GM12873 (cell line): Measurements from ENCODE around the gene LPCAT2.

Experiments
- TF ChIP-seq, protein P1 (sequence below): IDR thresholded peaks from 2 replicates; pipeline ENCODE4 v1.5.1; 2012; ENCODE audit warnings: low read depth, mild to moderate bottlenecking, moderate library complexity, low read length, control low read depth; ENCODE audit not compliant: insufficient read depth; ENCODE audit errors: missing control alignments

The LPCAT2 gene

DNA sequence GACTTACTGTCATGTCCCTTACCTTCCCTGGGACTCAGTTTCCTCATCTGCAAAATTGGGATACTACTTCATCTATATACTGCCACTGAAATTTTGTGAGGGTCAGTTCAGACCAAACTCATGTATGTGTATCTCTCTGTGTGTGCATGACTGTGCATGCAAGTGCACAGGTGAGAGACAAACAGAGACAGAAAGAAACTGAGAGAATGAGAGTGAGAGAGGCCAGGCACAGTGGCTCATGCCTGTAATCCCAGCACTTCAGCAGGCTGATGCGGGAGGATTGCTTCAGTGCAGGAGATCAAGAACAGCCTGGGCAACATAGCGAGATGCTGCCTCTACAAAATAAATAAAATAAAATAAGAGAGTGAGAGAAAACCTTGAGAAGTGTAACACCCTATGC lies 114.8 kb downstream of the LPCAT2 start:
- TF ChIP-seq, protein P1, sequence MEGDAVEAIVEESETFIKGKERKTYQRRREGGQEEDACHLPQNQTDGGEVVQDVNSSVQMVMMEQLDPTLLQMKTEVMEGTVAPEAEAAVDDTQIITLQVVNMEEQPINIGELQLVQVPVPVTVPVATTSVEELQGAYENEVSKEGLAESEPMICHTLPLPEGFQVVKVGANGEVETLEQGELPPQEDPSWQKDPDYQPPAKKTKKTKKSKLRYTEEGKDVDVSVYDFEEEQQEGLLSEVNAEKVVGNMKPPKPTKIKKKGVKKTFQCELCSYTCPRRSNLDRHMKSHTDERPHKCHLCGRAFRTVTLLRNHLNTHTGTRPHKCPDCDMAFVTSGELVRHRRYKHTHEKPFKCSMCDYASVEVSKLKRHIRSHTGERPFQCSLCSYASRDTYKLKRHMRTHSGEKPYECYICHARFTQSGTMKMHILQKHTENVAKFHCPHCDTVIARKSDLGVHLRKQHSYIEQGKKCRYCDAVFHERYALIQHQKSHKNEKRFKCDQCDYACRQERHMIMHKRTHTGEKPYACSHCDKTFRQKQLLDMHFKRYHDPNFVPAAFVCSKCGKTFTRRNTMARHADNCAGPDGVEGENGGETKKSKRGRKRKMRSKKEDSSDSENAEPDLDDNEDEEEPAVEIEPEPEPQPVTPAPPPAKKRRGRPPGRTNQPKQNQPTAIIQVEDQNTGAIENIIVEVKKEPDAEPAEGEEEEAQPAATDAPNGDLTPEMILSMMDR = no peak

DNA sequence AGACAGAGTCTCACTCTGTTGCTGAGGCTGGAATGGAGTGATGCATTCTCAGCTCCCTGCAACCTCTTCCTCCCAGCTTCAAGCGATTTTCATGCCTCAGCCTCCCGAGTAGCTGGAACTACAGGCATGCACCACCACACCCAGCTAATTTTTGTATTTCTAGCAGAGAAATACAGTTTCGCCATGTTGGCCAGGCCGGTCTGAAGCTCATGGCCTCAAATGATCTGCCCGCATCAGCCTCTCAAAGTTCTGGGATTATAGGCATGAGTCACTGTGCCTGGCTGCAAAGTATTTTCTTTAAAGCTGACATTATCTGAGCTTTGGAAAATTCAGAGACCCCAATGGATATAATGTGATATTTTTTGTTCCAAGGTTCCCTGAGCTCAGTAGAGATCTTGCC lies 115.8 kb downstream of the LPCAT2 start:
- TF ChIP-seq, protein P1 = no peak

DNA sequence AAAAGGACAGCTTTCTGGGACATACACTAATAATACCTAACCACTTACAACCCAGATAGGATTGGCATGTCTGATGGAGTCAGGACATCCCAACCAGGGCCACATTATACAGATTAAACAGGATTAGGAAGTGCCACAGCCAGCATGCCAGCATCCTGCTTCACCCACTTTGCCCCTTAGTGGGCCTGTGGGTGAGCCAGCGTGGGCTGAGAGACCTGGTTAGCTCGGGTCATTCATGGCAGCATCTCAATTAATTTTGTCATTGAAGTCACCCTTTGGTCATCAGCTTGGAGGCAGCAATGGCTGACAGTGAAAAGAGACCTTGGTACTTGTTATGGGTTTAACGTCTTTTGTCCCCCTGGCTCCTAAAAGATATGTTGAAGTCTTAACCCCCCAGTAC lies 117.0 kb downstream of the LPCAT2 start:
- TF ChIP-seq, protein P1 = no peak

DNA sequence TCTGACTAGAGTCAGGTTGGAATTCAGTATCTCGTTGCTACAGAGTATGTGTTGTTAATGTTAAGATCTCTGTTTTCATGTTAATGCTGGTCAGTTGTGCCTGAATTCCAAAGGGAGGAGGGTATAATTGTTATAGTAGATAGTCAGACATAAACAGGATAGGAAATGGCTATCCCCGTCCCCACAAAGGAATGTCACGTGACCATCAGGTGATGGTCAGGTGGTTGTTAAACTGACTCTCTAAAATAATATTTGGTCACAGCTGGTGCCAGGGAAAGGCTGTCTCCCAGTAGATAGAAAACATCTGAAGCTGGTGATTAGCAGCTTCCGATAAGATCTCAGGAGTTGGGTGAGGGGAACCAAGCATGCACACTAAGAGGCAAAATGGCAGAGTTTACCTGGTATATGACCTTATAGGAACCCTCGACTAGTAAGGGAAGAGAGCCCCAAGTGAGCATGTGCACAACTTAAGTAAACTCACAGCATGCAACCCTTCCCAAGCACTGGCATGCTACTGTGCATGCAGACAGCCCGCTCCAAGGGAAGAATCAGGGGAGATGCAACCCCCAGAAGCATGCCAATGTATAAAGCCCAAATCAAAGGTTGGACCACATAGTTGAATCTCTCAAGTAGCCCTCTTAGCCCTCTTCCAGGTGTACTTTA lies 119.6 kb downstream of the LPCAT2 start:
- TF ChIP-seq, protein P1 = no peak

DNA sequence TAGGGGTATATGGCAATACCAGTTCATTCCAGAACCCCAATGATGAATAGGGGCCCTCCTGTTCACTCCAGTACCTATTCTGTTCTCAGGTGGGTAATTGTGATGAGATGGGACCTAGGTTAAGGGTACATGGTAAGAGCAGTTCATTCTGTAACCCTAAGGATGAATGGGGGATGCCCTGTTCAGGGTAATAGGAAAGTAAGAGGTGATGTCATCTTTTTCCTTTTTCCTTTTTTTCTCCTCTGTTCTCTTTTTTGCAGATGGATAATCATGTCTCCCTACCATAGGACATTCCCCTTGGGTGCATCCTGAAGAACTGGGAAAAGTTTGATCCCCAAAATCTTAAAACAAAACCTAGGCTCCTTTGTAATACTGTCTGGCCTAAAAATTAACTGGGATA lies 121.9 kb downstream of the LPCAT2 start:
- TF ChIP-seq, protein P1 = no peak

DNA sequence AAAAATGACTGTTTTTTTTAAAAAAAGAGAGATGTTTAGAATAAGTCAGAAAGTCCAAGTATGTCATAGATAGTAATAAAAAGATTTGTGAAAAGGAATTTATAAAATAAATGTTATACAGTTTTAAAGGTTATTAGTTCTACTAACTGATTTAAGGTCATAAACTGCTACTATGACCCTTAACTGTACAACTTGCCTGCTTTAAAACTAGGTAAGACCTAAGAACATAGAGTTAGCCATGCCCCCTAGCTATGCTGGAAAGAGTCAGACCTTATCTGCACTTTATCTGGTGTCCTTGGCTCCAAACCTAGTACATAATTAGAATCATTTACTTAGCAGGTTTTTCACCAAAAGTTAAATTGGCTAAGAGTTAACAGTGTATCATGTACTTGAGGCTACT lies 123.4 kb downstream of the LPCAT2 start:
- TF ChIP-seq, protein P1 = no peak

DNA sequence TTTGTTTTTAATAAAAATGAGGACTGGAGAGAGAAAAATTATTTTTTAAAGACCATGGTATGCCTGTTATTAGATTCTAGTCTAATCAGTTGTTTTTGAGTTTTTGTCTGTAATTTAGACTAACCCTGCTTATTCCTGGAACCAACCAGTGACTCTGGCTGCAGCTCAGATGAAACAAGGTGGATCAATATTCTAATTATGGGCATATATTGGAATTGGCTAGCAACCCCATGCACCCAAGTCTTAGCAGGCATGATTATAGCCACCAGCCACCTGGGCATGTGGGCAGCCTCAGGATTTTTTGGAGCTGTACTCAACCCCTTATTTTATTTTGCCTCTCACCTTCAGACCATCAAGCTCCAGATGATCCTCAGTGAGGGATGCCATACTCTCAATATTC lies 125.3 kb downstream of the LPCAT2 start:
- TF ChIP-seq, protein P1 = no peak
